Measurements from ENCODE around the gene DPYSL5.

Gene DPYSL5

DNA sequence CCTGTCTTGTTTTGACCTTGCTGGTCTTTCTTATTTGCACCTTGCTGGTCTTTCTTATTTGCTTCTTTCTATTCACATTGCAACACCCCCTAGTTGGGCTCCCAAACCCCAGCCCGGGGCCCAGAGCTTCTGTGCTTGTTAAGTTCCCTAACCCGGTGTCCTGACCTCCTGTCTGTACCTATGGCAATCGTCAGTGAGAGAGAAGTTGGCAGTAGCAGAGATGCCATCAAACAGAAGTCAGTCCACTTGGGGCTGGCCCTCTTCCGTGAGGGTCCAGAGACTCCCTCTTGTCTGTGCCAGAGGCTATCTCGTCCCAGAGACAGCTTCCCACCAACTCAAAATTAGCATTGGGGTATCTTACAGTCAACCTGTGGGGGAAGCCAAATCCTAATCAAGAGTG lies 55.7 kb downstream of the DPYSL5 start:
- no peak overlapping the region for H3K4me3 ChIP-seq (ENCODE audit: low read depth, low read length)
- H3K27ac ChIP-seq, result no peak overlapping the region
- H3K27me3 ChIP-seq (ENCODE audit: insufficient read depth, low read depth, severe bottlenecking), result no peaks in the 10 kb centered on the region
- H3K36me3 ChIP-seq, result peaks cover 93% of the 10 kb centered on the region
- TF ChIP-seq, protein P1, sequence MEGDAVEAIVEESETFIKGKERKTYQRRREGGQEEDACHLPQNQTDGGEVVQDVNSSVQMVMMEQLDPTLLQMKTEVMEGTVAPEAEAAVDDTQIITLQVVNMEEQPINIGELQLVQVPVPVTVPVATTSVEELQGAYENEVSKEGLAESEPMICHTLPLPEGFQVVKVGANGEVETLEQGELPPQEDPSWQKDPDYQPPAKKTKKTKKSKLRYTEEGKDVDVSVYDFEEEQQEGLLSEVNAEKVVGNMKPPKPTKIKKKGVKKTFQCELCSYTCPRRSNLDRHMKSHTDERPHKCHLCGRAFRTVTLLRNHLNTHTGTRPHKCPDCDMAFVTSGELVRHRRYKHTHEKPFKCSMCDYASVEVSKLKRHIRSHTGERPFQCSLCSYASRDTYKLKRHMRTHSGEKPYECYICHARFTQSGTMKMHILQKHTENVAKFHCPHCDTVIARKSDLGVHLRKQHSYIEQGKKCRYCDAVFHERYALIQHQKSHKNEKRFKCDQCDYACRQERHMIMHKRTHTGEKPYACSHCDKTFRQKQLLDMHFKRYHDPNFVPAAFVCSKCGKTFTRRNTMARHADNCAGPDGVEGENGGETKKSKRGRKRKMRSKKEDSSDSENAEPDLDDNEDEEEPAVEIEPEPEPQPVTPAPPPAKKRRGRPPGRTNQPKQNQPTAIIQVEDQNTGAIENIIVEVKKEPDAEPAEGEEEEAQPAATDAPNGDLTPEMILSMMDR (IDR thresholded peaks at IDR 0.05; ENCODE audit: low read depth, low read length), result no peak
- H3K9me3 ChIP-seq (ENCODE audit: severe bottlenecking), result no peaks in the 10 kb centered on the region
- DNase-seq, result no peak

DNA sequence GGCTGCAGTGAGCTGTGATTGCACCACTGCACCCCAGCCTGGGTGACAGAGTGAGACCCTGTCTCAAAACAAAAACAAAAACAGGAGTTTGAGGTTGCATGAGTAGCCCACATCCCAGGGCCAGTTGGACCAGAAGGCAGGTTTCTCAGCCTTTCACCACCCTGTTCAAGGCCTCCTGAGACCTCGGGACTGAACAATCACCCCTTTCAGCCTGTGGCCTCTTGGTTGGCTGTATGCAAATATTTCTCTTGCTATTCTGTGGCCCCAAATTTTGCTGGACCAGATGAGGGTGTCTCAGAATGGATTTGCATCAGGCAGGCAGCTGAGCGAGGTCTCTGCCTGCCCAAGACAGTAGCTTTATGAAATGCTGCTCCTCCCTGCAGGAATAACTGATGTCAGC lies 56.9 kb downstream of the DPYSL5 start:
- TF ChIP-seq, protein P1 (IDR thresholded peaks at IDR 0.05; ENCODE audit: low read depth, low read length), result no peak
- H3K9me3 ChIP-seq (ENCODE audit: severe bottlenecking), result no peaks in the 10 kb centered on the region

DNA sequence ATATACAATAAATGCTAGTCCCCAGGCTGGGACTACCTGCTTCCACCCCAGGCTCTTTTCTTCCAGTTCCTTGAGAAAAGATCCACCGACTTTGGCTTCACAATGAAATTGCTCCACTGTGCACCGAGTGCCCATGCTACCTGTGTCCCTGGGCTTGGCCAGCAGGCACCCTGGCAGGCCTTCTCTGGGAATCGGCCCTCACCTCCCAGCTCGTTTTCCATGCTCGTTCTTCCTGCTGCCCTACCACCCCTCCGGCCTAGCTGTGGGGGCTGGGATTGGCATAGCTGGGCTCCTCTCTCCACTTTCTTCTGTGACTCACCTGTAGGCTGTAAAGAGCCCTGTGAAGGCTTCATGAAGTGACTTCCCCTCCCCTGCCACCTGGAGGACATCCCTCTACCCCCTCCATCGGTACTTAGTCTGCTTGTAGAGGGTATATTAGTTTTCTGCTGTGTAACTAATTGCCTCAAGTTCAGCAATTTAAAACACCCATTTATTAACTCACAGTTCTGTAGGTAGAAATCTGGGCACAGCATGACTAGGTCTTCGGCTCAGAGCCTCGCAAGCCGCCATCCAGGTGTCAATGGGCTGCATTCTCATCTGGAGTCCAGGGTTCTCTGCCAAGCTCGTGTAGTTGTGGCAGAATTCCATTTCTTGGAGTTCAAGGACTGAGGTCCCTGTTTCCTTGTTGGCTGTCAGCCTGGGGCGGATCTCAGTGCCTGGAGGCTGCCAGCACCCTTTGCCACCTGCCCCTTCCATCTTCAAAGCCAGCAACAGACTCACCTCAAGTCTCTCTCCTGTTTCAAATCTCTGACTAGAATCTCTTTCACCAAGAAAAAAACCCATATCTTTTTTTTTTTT lies 57.6 kb downstream of the DPYSL5 start:
- DNase-seq, result no peak
- TF ChIP-seq, protein P1 (IDR thresholded peaks at IDR 0.05; ENCODE audit: low read depth, low read length), result no peak
- Histone ChIP-seq H3K27ac (no peak overlapping the region), H3K36me3 (peaks cover 92% of the 10 kb centered on the region), H3K27me3 (ENCODE audit: insufficient read depth, low read depth, severe bottlenecking) (no peaks in the 10 kb centered on the region), H3K9me3 (ENCODE audit: severe bottlenecking) (no peaks in the 10 kb centered on the region), H3K4me3 (ENCODE audit: low read depth, low read length) (no peak overlapping the region)

More for the DNA sequence above, 56.9 kb downstream of the DPYSL5 start:
- Histone ChIP-seq H3K27me3 (ENCODE audit: insufficient read depth, low read depth, severe bottlenecking) (no peaks in the 10 kb centered on the region), H3K36me3 (peaks cover 93% of the 10 kb centered on the region), H3K4me3 (ENCODE audit: low read depth, low read length) (no peak overlapping the region), H3K27ac (no peak overlapping the region)
- DNase-seq, result no peak

DNA sequence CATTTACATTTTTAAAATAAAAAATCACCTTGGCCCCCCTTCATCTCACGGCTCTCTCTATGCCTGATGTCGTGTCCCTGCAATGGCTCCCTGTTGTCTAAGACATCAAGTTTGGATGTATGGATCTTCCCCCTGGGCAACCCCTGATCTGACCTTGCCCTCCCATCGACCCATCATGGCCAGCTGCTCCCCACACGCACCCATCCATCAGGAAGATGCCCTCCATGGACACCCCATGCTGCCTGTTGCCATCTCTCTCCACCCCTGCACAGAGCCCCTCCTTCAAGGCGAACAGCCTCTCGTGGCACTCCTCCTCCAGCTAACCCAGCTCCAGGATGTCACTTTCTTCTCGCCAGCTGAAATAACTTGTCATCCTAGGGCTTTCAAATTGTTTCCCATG lies 59.5 kb downstream of the DPYSL5 start:
- no peaks in the 10 kb centered on the region for H3K27me3 ChIP-seq (ENCODE audit: insufficient read depth, low read depth, severe bottlenecking)
- TF ChIP-seq, protein P1 (IDR thresholded peaks at IDR 0.05; ENCODE audit: low read depth, low read length), result no peak
- no peak overlapping the region for H3K27ac ChIP-seq
- DNase-seq, result no peak
- H3K4me3 ChIP-seq (ENCODE audit: low read depth, low read length), result no peak overlapping the region
- H3K9me3 ChIP-seq (ENCODE audit: severe bottlenecking), result no peaks in the 10 kb centered on the region
- H3K36me3 ChIP-seq, result peaks cover 93% of the 10 kb centered on the region

DNA sequence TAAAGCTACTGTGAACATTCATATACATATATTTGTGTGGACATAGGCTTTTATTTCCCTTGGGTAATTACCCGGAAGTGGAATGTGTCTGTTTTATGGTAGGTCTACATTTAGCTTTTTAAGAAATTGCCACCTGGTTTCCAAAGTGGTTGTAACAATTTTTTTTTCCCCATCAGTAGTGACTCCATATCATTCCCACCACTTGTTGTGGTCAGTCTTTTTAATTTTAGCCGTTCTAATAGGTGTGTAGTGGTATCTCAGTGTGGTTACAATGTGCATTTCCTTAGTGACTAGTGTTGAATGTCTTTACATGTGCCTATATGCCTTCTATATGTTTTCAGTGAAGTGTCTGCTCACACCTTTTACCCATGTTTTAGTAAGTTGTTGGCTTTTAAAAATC lies 62.2 kb downstream of the DPYSL5 start:
- Histone ChIP-seq H3K27me3 (ENCODE audit: insufficient read depth, low read depth, severe bottlenecking) (no peaks in the 10 kb centered on the region), H3K36me3 (peaks cover 77% of the 10 kb centered on the region), H3K9me3 (ENCODE audit: severe bottlenecking) (no peaks in the 10 kb centered on the region), H3K27ac (no peak overlapping the region), H3K4me3 (ENCODE audit: low read depth, low read length) (no peak overlapping the region)
- DNase-seq, result no peak
- TF ChIP-seq, protein P1 (IDR thresholded peaks at IDR 0.05; ENCODE audit: low read depth, low read length), result no peak
